Islet of Langerhans (tissue), 1 donor: ENCODE data around the gene ZNF212.

Experiments used
- FAIRE-seq: peaks from one replicate; lab custom pipeline; 2011; peaks lifted over from hg19 to GRCh38; lab: Jason Lieb, UNC

ZNF212 gene

GRCh38 chr7:149239345-149240143, at the start of gene ZNF212:
TSS of gene ZNF212 (plus strand) at chr7:149239651. CDS start at chr7:149239779, 128 bp downstream.
- no peak for FAIRE-seq

- no peak for FAIRE-seq
Measured at GRCh38 chr7:149191851-149192250, 47.6 kb upstream of the ZNF212 start.

- FAIRE-seq: no peak
Measured at GRCh38 chr7:149194799-149195179, 44.7 kb upstream of the ZNF212 start.

GRCh38 chr7:149195180-149196150, 44.0 kb upstream of the ZNF212 start, which contains the start of gene ZNF282:
TSS of gene ZNF282 (plus strand) at chr7:149195546. CDS start at chr7:149195590, 44 bp downstream.
- FAIRE-seq: no peak

GRCh38 chr7:149196151-149196704, 43.2 kb upstream of the ZNF212 start:
- FAIRE-seq: no peak

GRCh38 chr7:149196705-149197171, 42.7 kb upstream of the ZNF212 start:
- no peak for FAIRE-seq

GRCh38 chr7:149197675-149198074, 41.8 kb upstream of the ZNF212 start:
- FAIRE-seq: no peak

- FAIRE-seq: no peak
Measured at GRCh38 chr7:149198161-149198816, 41.2 kb upstream of the ZNF212 start.

- no peak for FAIRE-seq
Measured at GRCh38 chr7:149199234-149199995, 40.0 kb upstream of the ZNF212 start.

- FAIRE-seq: no peak
Measured at GRCh38 chr7:149202831-149203231, 36.6 kb upstream of the ZNF212 start.

GRCh38 chr7:149205690-149206381, 33.6 kb upstream of the ZNF212 start:
- FAIRE-seq: no peak

GRCh38 chr7:149207324-149208035, 32.0 kb upstream of the ZNF212 start:
- FAIRE-seq: no peak

GRCh38 chr7:149209518-149210269, 29.8 kb upstream of the ZNF212 start:
- no peak for FAIRE-seq

GRCh38 chr7:149210551-149210950, 28.9 kb upstream of the ZNF212 start:
- no peak for FAIRE-seq

- no peak for FAIRE-seq
Measured at GRCh38 chr7:149214020-149214720, 25.3 kb upstream of the ZNF212 start.

GRCh38 chr7:149216402-149216801, 23.0 kb upstream of the ZNF212 start:
- FAIRE-seq: no peak

GRCh38 chr7:149217570-149217969, 21.9 kb upstream of the ZNF212 start:
- FAIRE-seq: no peak
